ENCODE data around the gene TMPRSS7. TPM values are rescaled to one million over a fixed set of nuclear protein-coding genes. Genes with fewer than 3 reads are reported as not detected.
"Not testable (repeated sequence)": the region's sequence is repeated elsewhere in the genome, so short reads cannot be mapped to it uniquely, and the experiment has no call there.

Gene TMPRSS7
- total and polyA plus RNA-seq, 5 donors: not detected

DNA sequence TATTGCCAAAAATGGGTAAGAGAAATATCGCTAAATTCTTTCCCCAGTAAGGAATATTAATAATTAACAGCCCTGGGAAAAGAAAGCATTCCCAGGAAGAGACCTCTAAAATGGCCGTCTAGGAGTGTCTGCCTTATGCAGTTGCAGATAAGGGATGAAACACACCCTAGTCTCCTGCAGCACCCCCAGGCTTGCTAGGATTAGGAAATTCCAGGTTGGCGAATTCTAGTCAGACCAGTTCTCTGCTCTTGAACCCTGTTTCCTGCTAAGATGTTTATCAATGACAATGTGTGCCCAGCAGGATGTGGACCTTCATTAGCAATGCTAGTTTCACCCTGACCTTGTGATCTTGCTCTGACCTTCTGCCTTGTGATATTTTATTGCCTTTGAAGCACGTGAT is 2.7 kb downstream of the TMPRSS7 start:
- H3K4me3 ChIP-seq (ENCODE audit: low read length); H3K27ac ChIP-seq (ENCODE audit: low read length); ATAC-seq; H3K27me3 ChIP-seq (ENCODE audit: control insufficient read depth, insufficient read depth); H3K9me3 ChIP-seq (ENCODE audit: control insufficient read depth, low read length); intact Hi-C loops (cut with DNase I); H3K4me1 ChIP-seq (ENCODE audit: control insufficient read depth, insufficient read depth, low read length); DNase-seq: not testable (repeated sequence)
- 69% methylated on average over 4 of the region's 4 CpGs for WGBS

DNA sequence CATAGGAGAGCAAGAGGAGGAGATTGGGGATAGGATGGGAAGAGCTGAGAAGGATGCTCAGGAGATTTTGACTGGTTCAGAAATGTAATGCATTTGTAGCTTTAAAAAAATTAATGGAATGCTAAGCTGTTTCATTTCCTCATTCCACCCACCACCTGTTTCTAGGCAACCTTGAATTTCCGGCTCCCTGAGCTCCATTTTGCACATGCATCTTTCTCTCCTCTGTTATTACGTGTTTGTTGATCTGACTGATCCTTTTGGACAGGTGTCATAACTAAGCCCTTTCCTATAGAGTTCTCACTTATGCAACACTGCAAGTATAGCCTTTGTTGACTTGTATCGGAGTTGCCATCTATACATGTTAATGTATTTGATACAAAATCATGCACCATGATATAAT is 4.3 kb downstream of the TMPRSS7 start:
- no peaks in the 10 kb centered on the region for H3K9me3 ChIP-seq (ENCODE audit: control insufficient read depth, low read length)
- no peaks in the 10 kb centered on the region for H3K4me1 ChIP-seq (ENCODE audit: control insufficient read depth, insufficient read depth, low read length)
- H3K27ac ChIP-seq (ENCODE audit: low read length): no peak overlapping the region
- DNase-seq (no peak), ATAC-seq (no peak)
- WGBS: 83% methylated on average over 3 of the region's 3 CpGs
- no peaks in the 10 kb centered on the region for H3K27me3 ChIP-seq (ENCODE audit: control insufficient read depth, insufficient read depth)
- no peak overlapping the region for H3K4me3 ChIP-seq (ENCODE audit: low read length)
- intact Hi-C loops (cut with DNase I): no loop called here

DNA sequence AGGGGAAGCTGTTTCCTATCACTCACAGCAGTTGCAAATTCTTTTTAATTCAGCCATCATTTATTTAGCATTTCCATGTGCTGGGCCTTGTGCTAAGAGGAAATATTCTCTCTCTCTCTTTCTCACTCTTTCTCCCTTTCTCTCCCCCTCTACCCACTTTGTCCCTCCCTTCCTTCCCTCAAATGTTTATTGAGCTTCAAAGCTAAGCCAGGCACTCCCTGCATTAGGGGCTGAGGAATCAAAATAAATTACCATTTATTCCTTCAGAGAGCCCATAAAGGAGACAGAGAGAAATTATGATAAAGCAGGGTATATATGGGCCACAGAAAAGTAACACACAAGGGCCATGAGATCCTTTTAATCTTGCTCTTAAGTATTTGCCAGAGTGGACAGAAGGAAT is 6.8 kb downstream of the TMPRSS7 start:
- no peak overlapping the region for H3K27ac ChIP-seq (ENCODE audit: low read length)
- intact Hi-C loops (cut with DNase I): loop anchor here in 1 of 4 donors (5.0 kb wide), 1 partner anchor 44 kb away; the partner anchor contains the start of gene TAGLN3
- no peaks in the 10 kb centered on the region for H3K9me3 ChIP-seq (ENCODE audit: control insufficient read depth, low read length)
- ATAC-seq (no peak), DNase-seq (no peak)
- no peak overlapping the region for H3K4me3 ChIP-seq (ENCODE audit: low read length)
- H3K4me1 ChIP-seq (ENCODE audit: control insufficient read depth, insufficient read depth, low read length): no peaks in the 10 kb centered on the region
- H3K27me3 ChIP-seq (ENCODE audit: control insufficient read depth, insufficient read depth): no peaks in the 10 kb centered on the region

DNA sequence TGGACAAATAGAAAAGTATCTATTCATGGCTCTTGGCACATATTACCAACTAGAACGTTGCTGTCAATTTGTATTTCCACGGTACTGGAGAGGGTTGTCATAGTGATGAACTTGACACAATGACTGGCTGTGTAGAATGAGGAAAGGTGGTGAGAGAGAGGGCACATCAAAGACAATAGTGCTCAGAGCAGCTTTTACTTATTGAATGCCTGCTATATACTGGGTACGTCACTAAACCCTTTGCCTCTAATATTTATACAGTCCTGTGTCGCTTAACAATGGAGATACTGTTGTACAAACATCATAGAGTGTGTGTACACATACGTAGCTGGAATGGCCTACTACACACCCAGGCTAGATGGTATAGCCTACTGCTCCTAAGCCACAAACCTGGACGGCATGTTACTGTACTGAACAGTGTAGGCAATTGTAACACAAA is 8.3 kb downstream of the TMPRSS7 start:
- DNase-seq (no peak), ATAC-seq (peak in 1 of 2 donors; percentile 32)
- no peaks in the 10 kb centered on the region for H3K27me3 ChIP-seq (ENCODE audit: control insufficient read depth, insufficient read depth)
- H3K4me1 ChIP-seq (ENCODE audit: control insufficient read depth, insufficient read depth, low read length): no peaks in the 10 kb centered on the region
- no peak overlapping the region for H3K4me3 ChIP-seq (ENCODE audit: low read length)
- 67% methylated on average over 6 of the region's 6 CpGs for WGBS
- H3K9me3 ChIP-seq (ENCODE audit: control insufficient read depth, low read length): no peaks in the 10 kb centered on the region
- no peak overlapping the region for H3K27ac ChIP-seq (ENCODE audit: low read length)
- intact Hi-C loops (cut with DNase I): loop anchor here in 1 of 4 donors (5.0 kb wide), 1 partner anchor 46 kb away; the partner anchor contains the start of gene TAGLN3

DNA sequence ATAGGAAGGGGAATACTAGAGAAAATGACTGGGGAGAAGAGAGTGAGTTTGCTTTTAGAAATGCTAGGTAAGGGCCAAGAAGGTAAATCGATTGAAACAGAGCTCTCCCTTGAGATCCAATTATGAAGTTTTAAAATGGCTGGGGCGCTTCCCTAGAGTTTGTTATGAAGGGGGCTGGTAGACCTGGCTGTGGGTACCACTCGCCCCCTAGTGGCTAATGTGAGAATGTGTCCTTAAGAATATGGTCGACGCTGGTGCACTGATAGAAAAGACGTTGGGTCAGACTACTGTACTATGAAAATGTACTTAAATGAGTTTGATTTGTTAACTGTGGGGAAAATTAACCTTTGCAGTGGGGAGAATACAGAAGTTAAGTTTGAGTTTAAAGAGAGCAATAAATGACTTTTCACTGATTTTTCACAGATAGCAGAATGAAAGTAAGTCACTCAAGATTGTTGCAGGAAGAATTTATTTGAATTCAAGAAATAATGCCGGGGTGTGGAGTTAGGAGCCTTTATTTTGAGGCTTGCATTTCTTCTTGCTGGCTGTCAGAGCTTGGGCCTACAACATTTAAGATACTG is 9.2 kb downstream of the TMPRSS7 start:
- H3K4me3 ChIP-seq (ENCODE audit: low read length): no peak overlapping the region
- ATAC-seq (peak; percentile 90 to 95), DNase-seq (peak in 2 of 3 donors; percentile 16 to 41)
- no peak overlapping the region for H3K27ac ChIP-seq (ENCODE audit: low read length)
- no peaks in the 10 kb centered on the region for H3K27me3 ChIP-seq (ENCODE audit: control insufficient read depth, insufficient read depth)
- 9% methylated on average over 7 of the region's 7 CpGs for WGBS
- intact Hi-C loops (cut with DNase I): loop anchor here in 1 of 4 donors (5.0 kb wide), 1 partner anchor 46 kb away; the partner anchor contains the start of gene TAGLN3
- no peaks in the 10 kb centered on the region for H3K4me1 ChIP-seq (ENCODE audit: control insufficient read depth, insufficient read depth, low read length)
- H3K9me3 ChIP-seq (ENCODE audit: control insufficient read depth, low read length): no peaks in the 10 kb centered on the region

DNA sequence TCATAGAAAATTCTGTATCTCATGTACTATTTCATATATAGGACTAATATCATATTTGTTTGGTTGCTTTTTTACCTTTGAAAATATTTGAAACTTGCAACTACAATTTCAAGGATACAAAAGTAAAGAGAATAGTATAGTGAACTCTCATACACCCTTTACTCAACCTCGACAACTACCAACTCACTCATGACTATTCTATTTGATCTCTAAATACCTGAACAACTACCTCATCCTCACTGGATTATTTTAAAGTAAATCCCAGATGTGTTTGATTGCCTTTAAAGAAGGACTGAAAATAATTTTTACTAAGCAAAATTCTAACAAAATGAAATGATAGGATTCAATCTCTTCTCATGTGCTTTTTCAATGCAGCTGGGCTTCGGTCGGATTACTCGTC is 12.1 kb downstream of the TMPRSS7 start:
- ATAC-seq: no peak
- H3K27me3 ChIP-seq (ENCODE audit: control insufficient read depth, insufficient read depth): no peaks in the 10 kb centered on the region
- no peak overlapping the region for H3K27ac ChIP-seq (ENCODE audit: low read length)
- intact Hi-C loops (cut with DNase I): no loop called here
- no peaks in the 10 kb centered on the region for H3K9me3 ChIP-seq (ENCODE audit: control insufficient read depth, low read length)
- 70% methylated on average over 4 of the region's 4 CpGs for WGBS
- DNase-seq: no peak
- H3K4me1 ChIP-seq (ENCODE audit: control insufficient read depth, insufficient read depth, low read length): no peaks in the 10 kb centered on the region
- H3K4me3 ChIP-seq (ENCODE audit: low read length): no peak overlapping the region

DNA sequence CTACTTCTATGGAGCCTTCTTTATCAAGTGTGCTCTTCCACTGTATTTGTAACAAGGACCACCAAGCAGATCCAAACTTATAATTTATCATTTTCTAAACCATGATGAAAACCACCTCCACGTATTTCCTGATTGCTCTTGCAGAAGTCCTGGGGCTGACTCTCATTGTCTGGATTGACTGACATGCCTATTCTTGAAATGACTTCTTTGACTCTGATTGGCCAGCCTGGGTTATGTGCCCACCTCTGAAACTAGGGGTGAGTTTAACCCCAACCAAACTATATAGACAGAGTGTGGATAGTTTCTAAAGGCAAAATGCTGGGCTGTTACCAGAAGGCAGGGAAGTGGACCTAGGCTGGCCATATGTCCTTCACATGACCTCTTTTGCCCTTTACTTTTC is 12.7 kb downstream of the TMPRSS7 start:
- no peak for ATAC-seq
- WGBS: 90% methylated on average over 1 of the region's 1 CpG
- DNase-seq: no peak
- Histone ChIP-seq H3K9me3 (ENCODE audit: control insufficient read depth, low read length) (no peaks in the 10 kb centered on the region), H3K4me1 (ENCODE audit: control insufficient read depth, insufficient read depth, low read length) (no peaks in the 10 kb centered on the region), H3K27me3 (ENCODE audit: control insufficient read depth, insufficient read depth) (peaks cover 4% of the 10 kb centered on the region), H3K4me3 (ENCODE audit: low read length) (no peak overlapping the region), H3K27ac (ENCODE audit: low read length) (no peak overlapping the region)
- intact Hi-C loops (cut with DNase I): no loop called here

DNA sequence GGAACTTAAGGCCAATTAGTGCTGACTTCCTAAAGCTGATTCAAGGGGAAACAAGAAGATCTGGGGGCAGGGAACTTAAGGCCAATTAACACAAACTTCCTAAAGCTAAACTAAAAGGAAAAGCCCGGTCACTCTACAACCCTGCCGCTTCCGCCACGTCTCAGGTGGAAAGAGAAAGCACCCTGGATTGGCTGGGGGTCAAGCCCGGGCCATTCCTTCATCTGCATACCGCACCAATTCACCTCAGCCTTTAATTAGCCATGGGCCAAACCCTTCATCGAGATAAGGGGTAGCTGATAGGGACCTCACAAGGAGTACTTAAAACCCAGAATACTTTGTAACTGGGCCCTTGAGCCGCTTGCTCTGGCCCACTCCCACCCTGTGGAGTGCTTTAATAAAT is 14.4 kb downstream of the TMPRSS7 start:
- Histone ChIP-seq H3K27me3 (ENCODE audit: control insufficient read depth, insufficient read depth) (peaks cover 4% of the 10 kb centered on the region), H3K4me3 (ENCODE audit: low read length) (no peak overlapping the region), H3K4me1 (ENCODE audit: control insufficient read depth, insufficient read depth, low read length) (no peaks in the 10 kb centered on the region), H3K27ac (ENCODE audit: low read length) (no peak overlapping the region), H3K9me3 (ENCODE audit: control insufficient read depth, low read length) (no peaks in the 10 kb centered on the region)
- 67% methylated on average over 8 of the region's 8 CpGs for WGBS
- intact Hi-C loops (cut with DNase I): no loop called here
- no peak for ATAC-seq
- no peak for DNase-seq

DNA sequence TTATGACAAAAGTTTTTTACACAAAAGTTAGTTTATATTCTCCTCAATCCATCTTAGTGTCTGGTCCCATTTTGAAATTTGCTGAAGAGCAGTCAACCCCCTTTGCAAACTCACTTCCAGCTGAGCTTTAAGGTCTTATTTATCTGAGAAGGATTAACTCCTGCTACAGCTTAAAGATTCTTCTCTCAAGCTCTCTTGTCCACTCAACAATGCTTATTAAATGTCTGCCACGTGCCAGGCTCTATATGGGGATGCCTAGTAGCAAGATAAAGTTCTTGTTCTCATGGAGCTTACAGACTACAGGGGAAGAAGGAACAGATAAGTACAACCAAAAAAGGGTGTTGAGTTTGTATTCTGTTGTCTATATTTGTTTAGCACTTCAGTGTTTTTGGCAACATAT is 18.7 kb downstream of the TMPRSS7 start:
- DNase-seq (no peak), ATAC-seq (no peak)
- no peak overlapping the region for H3K27ac ChIP-seq (ENCODE audit: low read length)
- intact Hi-C loops (cut with DNase I): no loop called here
- peaks cover 4% of the 10 kb centered on the region for H3K27me3 ChIP-seq (ENCODE audit: control insufficient read depth, insufficient read depth)
- H3K9me3 ChIP-seq (ENCODE audit: control insufficient read depth, low read length): no peaks in the 10 kb centered on the region
- H3K4me1 ChIP-seq (ENCODE audit: control insufficient read depth, insufficient read depth, low read length): no peaks in the 10 kb centered on the region
- 35% methylated on average over 1 of the region's 1 CpG for WGBS
- H3K4me3 ChIP-seq (ENCODE audit: low read length): no peak overlapping the region

DNA sequence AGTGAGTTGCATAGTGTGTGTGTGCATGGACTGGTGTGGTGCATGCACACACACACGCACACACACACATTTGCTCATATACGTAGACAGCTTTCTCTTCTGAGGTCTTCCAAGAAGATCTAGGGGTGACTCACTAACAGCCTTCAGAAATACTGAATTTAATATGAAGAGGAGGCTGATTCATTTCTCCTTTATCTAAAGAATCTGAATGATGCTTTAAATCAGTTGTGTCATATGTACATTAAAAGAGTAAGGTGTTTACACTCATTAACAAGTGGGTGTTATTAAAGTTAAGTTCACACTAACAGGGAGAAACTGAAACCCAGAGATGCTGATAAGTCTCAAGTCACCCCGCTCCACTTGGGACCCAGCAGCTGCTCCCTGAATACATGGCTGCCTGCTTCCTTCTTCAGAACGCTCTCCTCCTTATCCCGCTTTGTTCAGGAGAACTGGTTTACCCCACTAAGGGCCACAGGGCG is 22.0 kb downstream of the TMPRSS7 start:
- Histone ChIP-seq H3K27me3 (ENCODE audit: control insufficient read depth, insufficient read depth) (peaks cover 4% of the 10 kb centered on the region), H3K4me1 (ENCODE audit: control insufficient read depth, insufficient read depth, low read length) (no peaks in the 10 kb centered on the region), H3K27ac (ENCODE audit: low read length) (no peak overlapping the region), H3K9me3 (ENCODE audit: control insufficient read depth, low read length) (no peaks in the 10 kb centered on the region), H3K4me3 (ENCODE audit: low read length) (no peak overlapping the region)
- intact Hi-C loops (cut with DNase I): no loop called here
- ATAC-seq (no peak), DNase-seq (no peak)
- 82% methylated on average over 6 of the region's 6 CpGs for WGBS

DNA sequence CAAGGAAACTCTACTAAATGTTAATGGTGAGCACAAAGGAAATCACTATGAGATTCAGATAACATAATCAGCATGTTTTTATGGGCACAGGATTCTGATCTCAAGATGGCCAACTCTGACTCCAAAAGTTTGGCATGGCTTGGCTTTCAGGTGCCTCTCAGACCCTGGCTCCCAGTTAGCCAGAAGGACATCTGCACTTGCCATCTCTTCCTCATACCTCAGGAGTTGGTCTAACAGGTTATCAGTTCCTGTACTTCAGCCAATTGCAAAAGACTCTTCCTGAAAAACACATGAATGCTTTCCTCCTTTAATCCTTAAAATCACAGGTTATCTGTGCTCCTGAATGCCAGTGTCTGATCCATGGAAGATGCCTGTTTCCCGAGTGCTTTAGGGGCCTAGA is 25.0 kb downstream of the TMPRSS7 start:
- Histone ChIP-seq H3K4me3 (ENCODE audit: low read length) (no peak overlapping the region), H3K27ac (ENCODE audit: low read length) (no peak overlapping the region), H3K27me3 (ENCODE audit: control insufficient read depth, insufficient read depth) (no peaks in the 10 kb centered on the region), H3K9me3 (ENCODE audit: control insufficient read depth, low read length) (no peaks in the 10 kb centered on the region), H3K4me1 (ENCODE audit: control insufficient read depth, insufficient read depth, low read length) (no peaks in the 10 kb centered on the region)
- 82% methylated on average over 1 of the region's 1 CpG for WGBS
- ATAC-seq (no peak), DNase-seq (no peak)
- intact Hi-C loops (cut with DNase I): no loop called here

DNA sequence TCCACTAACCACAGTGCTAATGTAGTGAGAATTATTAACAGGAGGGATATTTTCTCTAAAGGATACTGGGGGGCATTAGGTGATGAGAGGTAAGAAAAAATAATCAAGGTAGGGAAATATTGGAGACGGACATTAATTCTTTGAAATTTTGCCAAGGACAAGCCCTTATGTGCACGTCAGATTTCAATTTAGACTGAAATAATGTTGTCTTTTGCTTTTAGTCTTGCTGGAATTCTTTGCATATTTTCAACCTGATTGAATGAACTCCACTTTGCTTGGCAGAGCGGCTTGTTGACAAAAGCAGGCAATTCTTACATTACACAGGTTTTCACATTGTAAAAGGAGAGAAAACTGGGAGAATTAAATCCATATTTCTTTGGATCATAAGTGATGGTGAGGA is 26.6 kb downstream of the TMPRSS7 start:
- ATAC-seq: no peak
- Histone ChIP-seq H3K4me1 (ENCODE audit: control insufficient read depth, insufficient read depth, low read length) (no peaks in the 10 kb centered on the region), H3K9me3 (ENCODE audit: control insufficient read depth, low read length) (no peaks in the 10 kb centered on the region), H3K27me3 (ENCODE audit: control insufficient read depth, insufficient read depth) (no peaks in the 10 kb centered on the region), H3K27ac (ENCODE audit: low read length) (no peak overlapping the region), H3K4me3 (ENCODE audit: low read length) (no peak overlapping the region)
- no peak for DNase-seq
- 55% methylated on average over 3 of the region's 3 CpGs for WGBS
- intact Hi-C loops (cut with DNase I): no loop called here
